GM19193 (cell line): ENCODE results near the gene CPSF2.

Source experiments
- POLR2A ChIP-seq: IDR thresholded peaks from 4 replicates; pipeline ENCODE4 v1.6.1; 2011; ENCODE audit not compliant: insufficient read depth, insufficient read length; ENCODE audit errors: extremely low read depth

CPSF2 gene

DNA sequence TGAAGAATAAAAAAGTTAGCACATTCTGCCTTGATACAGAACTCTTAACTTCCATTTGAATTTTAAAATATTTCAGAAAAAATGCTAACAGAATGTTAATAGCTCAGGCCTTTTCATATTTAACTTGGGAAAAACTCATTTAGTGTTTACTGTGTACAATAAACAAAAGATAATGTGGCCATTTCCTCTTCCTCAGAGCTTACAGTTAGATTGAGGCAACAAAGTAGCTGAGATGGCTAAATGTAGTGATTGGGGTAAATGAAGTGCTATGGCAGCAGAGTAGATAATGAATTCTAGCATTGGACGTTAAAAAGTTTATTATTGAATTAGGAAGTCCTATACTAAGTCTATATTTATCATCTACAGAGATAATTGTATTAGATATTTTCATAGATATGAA, 12.7 kb downstream of the CPSF2 start:
- no peak for TF ChIP-seq POLR2A

- TF ChIP-seq POLR2A = no peak
Observed at GRCh38 chr14:92135269-92135668, 13.5 kb downstream of the CPSF2 start.

- no peak for TF ChIP-seq POLR2A
Observed at GRCh38 chr14:92143309-92143708, 21.5 kb downstream of the CPSF2 start.

- TF ChIP-seq POLR2A = no peak
Observed at GRCh38 chr14:92143962-92144361, 22.2 kb downstream of the CPSF2 start.

GRCh38 chr14:92144708-92145107, 22.9 kb downstream of the CPSF2 start:
- no peak for TF ChIP-seq POLR2A

GRCh38 chr14:92153581-92153980, 31.8 kb downstream of the CPSF2 start:
- no peak for TF ChIP-seq POLR2A

- TF ChIP-seq POLR2A = no peak
Observed at GRCh38 chr14:92154283-92154942, 32.6 kb downstream of the CPSF2 start.

DNA sequence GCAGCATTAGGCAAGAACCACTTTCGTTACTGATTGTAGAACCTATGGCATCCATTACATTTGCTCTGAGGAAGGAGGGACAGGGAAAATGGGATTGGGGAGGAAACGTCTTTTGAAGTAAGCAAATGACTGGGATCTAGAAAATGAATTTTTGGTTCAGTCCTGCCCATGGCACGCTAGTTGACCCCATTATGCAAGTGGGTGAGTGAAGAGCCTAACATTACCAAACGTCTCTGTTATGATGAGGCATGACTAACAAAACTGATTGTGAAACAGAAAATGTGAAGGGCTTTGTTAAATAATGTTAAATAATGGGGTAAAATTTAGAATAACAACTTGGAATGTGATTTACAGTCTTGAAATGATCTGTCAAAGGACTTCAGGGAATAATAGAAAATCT, 38.9 kb downstream of the CPSF2 start:
- no peak for TF ChIP-seq POLR2A

GRCh38 chr14:92161521-92161920, 39.8 kb downstream of the CPSF2 start:
- TF ChIP-seq POLR2A = no peak

DNA sequence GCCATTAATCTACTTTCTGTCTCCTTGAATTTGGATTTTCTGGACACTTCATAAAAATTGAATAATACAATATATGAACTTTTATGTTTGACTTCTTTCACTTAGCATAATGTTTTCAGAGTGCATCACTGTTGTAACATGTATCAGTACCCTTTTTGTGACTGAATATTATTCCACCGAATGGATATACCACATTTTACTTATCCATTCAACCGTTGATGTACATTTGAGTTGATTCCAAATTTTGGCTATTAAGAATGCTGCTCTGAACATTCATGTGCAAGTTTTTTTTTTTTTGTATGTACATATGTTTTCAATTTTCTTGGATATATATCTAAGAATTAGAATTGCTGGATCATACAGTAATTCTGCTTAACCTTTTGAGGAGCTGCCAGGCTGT, 43.2 kb downstream of the CPSF2 start:
- no peak for TF ChIP-seq POLR2A

DNA sequence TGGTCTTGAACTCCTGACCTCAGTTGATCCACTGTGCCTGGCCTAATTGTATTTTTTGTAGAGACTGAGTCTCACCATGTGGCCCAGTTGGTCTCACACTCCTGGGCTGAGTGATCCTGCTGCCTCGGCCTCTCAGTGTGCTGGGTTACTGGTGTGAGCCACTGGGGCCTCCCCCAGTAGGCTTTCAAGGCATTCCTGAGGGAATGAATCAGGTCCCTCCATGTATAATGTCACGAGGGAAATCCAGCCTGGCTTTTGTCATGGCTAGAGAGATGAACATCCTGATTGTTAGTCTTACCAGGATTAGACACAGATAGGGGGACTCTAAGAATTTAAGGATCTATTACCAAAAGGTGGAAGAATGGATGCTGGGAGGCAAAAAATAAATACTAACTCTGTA, 51.9 kb downstream of the CPSF2 start:
- TF ChIP-seq POLR2A = no peak

DNA sequence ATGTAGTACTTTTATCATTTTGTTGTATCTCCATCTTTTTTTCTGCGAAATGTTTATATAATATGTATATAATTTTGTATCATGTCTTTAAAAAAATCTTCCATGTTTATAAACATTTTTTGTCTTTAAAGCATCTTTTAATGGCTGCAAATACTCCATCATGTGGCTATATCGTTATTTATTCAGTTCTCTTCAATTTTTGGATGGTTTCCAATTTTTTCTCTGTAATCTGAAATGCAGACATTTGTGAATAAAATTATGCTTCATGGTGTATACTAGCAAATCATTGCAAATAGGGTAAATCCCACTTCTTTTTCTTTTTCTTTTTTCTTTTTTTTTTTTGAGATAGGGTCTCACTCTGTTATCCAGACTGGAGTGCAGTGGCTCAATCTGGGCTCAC, 54.0 kb downstream of the CPSF2 start:
- no peak for TF ChIP-seq POLR2A

- no peak for TF ChIP-seq POLR2A
Observed at GRCh38 chr14:92176476-92176875, 54.7 kb downstream of the CPSF2 start.

- no peak for TF ChIP-seq POLR2A
Observed at GRCh38 chr14:92185559-92185958, 63.8 kb downstream of the CPSF2 start.

- no peak for TF ChIP-seq POLR2A
Observed at GRCh38 chr14:92190768-92191167, 69.0 kb downstream of the CPSF2 start.

DNA sequence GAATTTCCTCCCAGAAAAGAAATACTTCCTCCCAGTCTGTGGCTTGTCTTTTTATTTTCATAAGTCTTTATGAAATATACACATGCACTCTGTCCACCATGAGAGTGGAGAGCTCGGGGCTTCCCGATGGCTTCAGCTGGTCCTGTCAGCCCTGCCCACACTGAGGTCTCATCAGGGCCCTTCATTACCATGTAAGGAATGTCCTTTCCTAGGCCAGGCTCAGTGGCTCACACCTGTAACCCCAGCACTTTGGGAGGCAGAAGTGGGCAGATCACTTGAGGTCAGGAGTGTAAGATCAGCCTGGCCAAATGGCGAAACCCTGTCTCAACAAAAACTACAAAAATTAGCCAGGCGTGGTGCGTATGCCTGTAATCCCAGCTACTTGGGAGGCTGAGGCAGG, 77.0 kb downstream of the CPSF2 start:
- no peak for TF ChIP-seq POLR2A

GRCh38 chr14:92199763-92200162, 78.0 kb downstream of the CPSF2 start:
- TF ChIP-seq POLR2A = no peak
